SU-DHL-6 (cell line): ENCODE measurements around the gene TKT.

Experiments
- H2AFZ ChIP-seq: fragments of 200-600 bp; sonication (generic); 2 replicates; pipeline ENCODE4 v1.6.1; 2014; ENCODE audit warnings: low read depth, mild to moderate bottlenecking, moderate library complexity, mixed read lengths, antibody characterized with exemption, low read length; ENCODE audit not compliant: severe bottlenecking
- H3F3A ChIP-seq: fragments of 200-600 bp; shearing (Covaris generic); 2 replicates; pipeline ENCODE4 v1.6.0; 2016; ENCODE audit warnings: antibody characterized with exemption, mild to moderate bottlenecking; ENCODE audit not compliant: insufficient read depth
- H3K27ac ChIP-seq: fragments of 200-600 bp; sonication (generic); 2 replicates; pipeline ENCODE4 v1.5.1; 2016; ENCODE audit warnings: low read depth, mild to moderate bottlenecking, low read length, moderate library complexity, mixed read lengths
- H3K27me3 ChIP-seq: fragments of 200-600 bp; sonication (generic), shearing (Covaris generic); 2 replicates; pipeline ENCODE4 v1.6.0; 2014; ENCODE audit warnings: mild to moderate bottlenecking, low read length
- H3K36me3 ChIP-seq: fragments of 200-600 bp; sonication (generic); 2 replicates; pipeline ENCODE4 v1.6.1; 2014; ENCODE audit warnings: mild to moderate bottlenecking, low read length, mixed read lengths
- H3K4me2 ChIP-seq: fragments of 300-600, 200-600 bp; shearing (Covaris generic), sonication (generic); 2 replicates; pipeline ENCODE4 v1.6.0; 2014; ENCODE audit warnings: low read length, low read depth, mild to moderate bottlenecking; ENCODE audit not compliant: poor library complexity, severe bottlenecking
- H3K4me3 ChIP-seq: fragments of 200-600 bp; sonication (generic); 2 replicates; pipeline ENCODE4 v1.5.1; 2014; ENCODE audit warnings: antibody characterized with exemption, low read length, mild to moderate bottlenecking, mixed read lengths; ENCODE audit not compliant: insufficient read depth, poor library complexity, severe bottlenecking
- H3K79me2 ChIP-seq: fragments of 200-600 bp; sonication (generic); 2 replicates; pipeline ENCODE4 v1.6.1; 2014; ENCODE audit warnings: mild to moderate bottlenecking, low read length, moderate library complexity; ENCODE audit not compliant: insufficient read depth
- H3K9ac ChIP-seq: fragments of 200-600 bp; sonication (generic); 2 replicates; pipeline ENCODE4 v1.7.0; 2014; ENCODE audit warnings: mild to moderate bottlenecking, low read length
- H3K9me2 ChIP-seq: fragments of 200-600 bp; sonication (generic); replicated peaks from 2 replicates; pipeline ENCODE4 v1.6.1; 2014; ENCODE audit warnings: low read length; ENCODE audit not compliant: insufficient read depth
- H3K9me3 ChIP-seq: fragments of 200-600 bp; sonication (generic); 2 replicates; pipeline ENCODE4 v1.6.1; 2014; ENCODE audit warnings: low read length, mixed read lengths; ENCODE audit not compliant: insufficient read depth
- H4K20me1 ChIP-seq: fragments of 200-600 bp; sonication (generic); 2 replicates; pipeline ENCODE4 v1.6.1; 2014; ENCODE audit warnings: low read depth, mild to moderate bottlenecking, antibody characterized with exemption, low read length, moderate library complexity, mixed read lengths
- CTCF ChIP-seq: fragments of 200-600 bp; sonication (generic); IDR thresholded peaks from one replicate; pipeline ENCODE4 v1.5.1; 2017; ENCODE audit warnings: antibody characterized with exemption, mild to moderate bottlenecking, low read length, moderate library complexity; ENCODE audit not compliant: insufficient read depth, poor library complexity, severe bottlenecking
- EZH2phosphoT487 ChIP-seq: fragments of 200-600 bp; sonication (generic), shearing (Covaris generic); conservative IDR thresholded peaks from 2 replicates; pipeline ENCODE4 v1.6.1; 2018; ENCODE audit warnings: mild to moderate bottlenecking, antibody characterized with exemption, low read length, moderate library complexity, mixed read lengths

TKT gene

GRCh38 chr3:53255775-53256703, at the start of gene TKT:
Gene TKT (minus strand): TSS chr3:53256022. CDS start chr3:53255942, 80 bp downstream.
- Histone ChIP-seq H3K27ac (peak within 1 kb of the TSS; percentile 78), H3K4me3 (peak within 1 kb of the TSS; percentile 98), H3K9me3 (no peaks in the 10 kb centered on the region), H4K20me1 (peaks cover 12% of the 10 kb centered on the region; the same call in 1 of the 2 replicates), H3K9me2 (no peaks in the 10 kb centered on the region), H3K79me2 (peaks cover 46% of the 10 kb centered on the region), H2AFZ (peak within 1 kb of the TSS; percentile 78), H3K27me3 (no peaks in the 10 kb centered on the region), H3F3A (0 out of 2 replicates have a peak, but pooled peaks cover 3% of the 10 kb centered on the region), H3K36me3 (no peaks in the 10 kb centered on the region), H3K9ac (peak within 1 kb of the TSS; percentile 95), H3K4me2 (peak within 1 kb of the TSS; percentile 79)
- TF ChIP-seq EZH2phosphoT487 (no peak), CTCF (no peak)

GRCh38 chr3:53303957-53304356, 48.1 kb upstream of the TKT start:
- no peaks in the 10 kb centered on the region for H4K20me1 ChIP-seq
- H3K4me3 ChIP-seq, result no peak overlapping the region
- H2AFZ ChIP-seq, result no peak overlapping the region
- H3K27ac ChIP-seq, result no peak overlapping the region
- H3K79me2 ChIP-seq, result no peaks in the 10 kb centered on the region
- no peaks in the 10 kb centered on the region; the same call in 1 of the 2 replicates for H3F3A ChIP-seq
- no peaks in the 10 kb centered on the region for H3K9me2 ChIP-seq
- TF ChIP-seq EZH2phosphoT487 (no peak), CTCF (no peak)
- H3K4me2 ChIP-seq, result no peak overlapping the region
- H3K27me3 ChIP-seq, result no peaks in the 10 kb centered on the region
- H3K36me3 ChIP-seq, result peaks cover 3% of the 10 kb centered on the region; the same call in 1 of the 2 replicates
- H3K9me3 ChIP-seq, result no peaks in the 10 kb centered on the region
- no peak overlapping the region for H3K9ac ChIP-seq

GRCh38 chr3:53303549-53303948, 47.7 kb upstream of the TKT start:
- no peaks in the 10 kb centered on the region for H3K9me3 ChIP-seq
- TF ChIP-seq CTCF, result no peak
- TF ChIP-seq EZH2phosphoT487, result no peak

More at GRCh38 chr3:53303549-53303948, 47.7 kb upstream of the TKT start:
- Histone ChIP-seq H3K79me2 (no peaks in the 10 kb centered on the region), H3K9ac (no peak overlapping the region), H3K27me3 (no peaks in the 10 kb centered on the region), H3F3A (no peaks in the 10 kb centered on the region; the same call in 1 of the 2 replicates), H2AFZ (no peak overlapping the region), H4K20me1 (no peaks in the 10 kb centered on the region), H3K36me3 (peaks cover 3% of the 10 kb centered on the region; the same call in 1 of the 2 replicates), H3K4me3 (no peak overlapping the region), H3K9me2 (no peaks in the 10 kb centered on the region), H3K27ac (no peak overlapping the region), H3K4me2 (no peak overlapping the region)
